C4-2B (cell line): ENCODE measurements around the gene RAB40B.

Experiments
- ZFX ChIP-seq: fragments of 450-650 bp; IDR thresholded peaks from 2 replicates; pipeline ENCODE4 v1.6.1; 2017
- TF ChIP-seq, protein P1 (sequence below): fragments of 450-650 bp; conservative IDR thresholded peaks from 2 replicates; pipeline ENCODE4 v1.5.1; 2017; ENCODE audit warnings: mild to moderate bottlenecking

DNA sequence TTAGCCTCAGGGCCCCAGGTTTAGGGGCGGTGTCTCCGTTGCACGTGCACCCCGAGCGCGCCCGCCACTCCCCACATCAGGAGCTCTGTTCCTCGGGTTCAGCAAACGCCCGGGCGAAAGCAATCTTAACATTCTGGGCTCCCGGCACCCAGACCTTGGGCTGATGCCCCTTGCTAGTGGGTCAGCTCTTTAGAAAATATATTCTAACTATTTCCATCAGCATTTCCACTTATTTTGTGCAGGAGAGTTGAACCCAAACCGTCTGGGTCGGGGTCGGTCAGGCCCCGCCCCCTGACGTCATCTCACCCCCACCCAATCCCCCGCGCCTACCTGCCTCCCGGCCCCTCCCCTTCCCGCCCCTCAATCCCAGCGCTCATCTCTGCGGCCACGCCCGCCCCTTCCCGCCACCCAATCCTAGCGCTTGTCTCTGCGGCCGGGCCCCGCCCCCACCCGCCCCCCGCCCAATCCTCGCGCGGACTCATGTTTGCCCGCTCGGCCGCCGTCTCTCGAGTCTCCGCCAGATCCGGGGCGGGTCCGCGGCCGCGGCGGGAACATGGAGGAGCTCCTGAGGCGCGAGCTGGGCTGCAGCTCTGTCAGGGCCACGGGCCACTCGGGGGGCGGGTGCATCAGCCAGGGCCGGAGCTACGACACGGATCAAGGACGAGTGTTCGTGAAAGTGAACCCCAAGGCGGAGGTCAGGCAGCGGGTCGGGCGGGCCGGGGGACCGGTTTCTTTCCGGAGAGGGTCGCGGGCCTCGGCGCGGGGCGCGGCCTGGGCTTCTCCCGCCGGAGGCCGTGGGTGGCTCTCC, 17.9 kb upstream of the RAB40B start, which contains the start of gene FN3KRP:
- TF ChIP-seq, protein P1, sequence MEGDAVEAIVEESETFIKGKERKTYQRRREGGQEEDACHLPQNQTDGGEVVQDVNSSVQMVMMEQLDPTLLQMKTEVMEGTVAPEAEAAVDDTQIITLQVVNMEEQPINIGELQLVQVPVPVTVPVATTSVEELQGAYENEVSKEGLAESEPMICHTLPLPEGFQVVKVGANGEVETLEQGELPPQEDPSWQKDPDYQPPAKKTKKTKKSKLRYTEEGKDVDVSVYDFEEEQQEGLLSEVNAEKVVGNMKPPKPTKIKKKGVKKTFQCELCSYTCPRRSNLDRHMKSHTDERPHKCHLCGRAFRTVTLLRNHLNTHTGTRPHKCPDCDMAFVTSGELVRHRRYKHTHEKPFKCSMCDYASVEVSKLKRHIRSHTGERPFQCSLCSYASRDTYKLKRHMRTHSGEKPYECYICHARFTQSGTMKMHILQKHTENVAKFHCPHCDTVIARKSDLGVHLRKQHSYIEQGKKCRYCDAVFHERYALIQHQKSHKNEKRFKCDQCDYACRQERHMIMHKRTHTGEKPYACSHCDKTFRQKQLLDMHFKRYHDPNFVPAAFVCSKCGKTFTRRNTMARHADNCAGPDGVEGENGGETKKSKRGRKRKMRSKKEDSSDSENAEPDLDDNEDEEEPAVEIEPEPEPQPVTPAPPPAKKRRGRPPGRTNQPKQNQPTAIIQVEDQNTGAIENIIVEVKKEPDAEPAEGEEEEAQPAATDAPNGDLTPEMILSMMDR = no peak
- TF ChIP-seq ZFX = peak; percentile 82; the same call in 1 of the 2 replicates
